Activated CD8-positive, alpha-beta memory T cell treated with anti-CD3 and anti-CD28 coated beads for 48 hours (primary cell): ENCODE measurements around the gene GOLGA2.
"Not testable (repeated sequence)": the region's sequence is repeated elsewhere in the genome, so short reads cannot be mapped to it uniquely, and the experiment has no call there.

ENCODE experiments used
- DNase-seq, 3 experiments: peaks; one replicate each; pipeline ENCODE4 v3.0.0-alpha.2; 2020; ENCODE audit warnings: low read depth in 2 of 3, low spot score in 2 of 3

Gene GOLGA2

DNA sequence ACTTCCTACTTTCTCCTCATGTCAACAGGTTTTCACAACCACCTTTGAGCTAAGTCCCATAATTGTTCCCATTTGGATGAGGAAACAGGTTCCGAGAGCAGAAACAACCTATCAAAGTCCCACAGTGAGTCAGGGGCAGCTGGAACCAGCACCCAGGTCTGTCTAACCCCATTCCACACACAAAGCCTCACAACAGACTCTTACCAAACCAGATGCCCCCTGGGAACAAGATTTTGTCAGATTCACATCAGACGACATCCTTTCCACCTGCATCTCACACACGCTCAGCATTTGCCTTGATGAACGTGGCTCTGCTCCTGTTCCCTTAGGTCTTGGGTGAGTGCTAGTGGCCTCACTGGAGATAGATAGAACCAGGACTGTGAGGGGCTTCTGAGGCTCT is 17.3 kb upstream of the GOLGA2 start:
- no peak for DNase-seq

DNA sequence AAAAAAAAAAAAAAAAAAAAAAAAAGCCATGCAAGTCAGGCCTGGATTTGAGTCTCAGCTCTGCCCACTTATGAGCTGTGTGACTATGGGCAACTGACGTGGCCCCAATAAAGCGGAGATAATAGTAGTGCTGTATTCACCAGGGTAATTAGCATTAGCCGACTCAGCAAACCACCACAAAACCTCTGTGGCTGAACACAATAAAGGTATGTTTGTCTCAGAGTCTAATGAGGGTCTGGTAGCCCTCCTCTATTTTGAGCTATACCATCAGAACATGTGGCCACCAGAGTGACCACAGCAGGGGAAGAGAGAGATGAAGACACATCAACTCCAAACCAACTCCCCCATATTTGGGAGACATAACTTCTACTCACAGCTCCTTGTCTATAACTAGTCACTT is 16.2 kb upstream of the GOLGA2 start:
- DNase-seq = no peak

DNA sequence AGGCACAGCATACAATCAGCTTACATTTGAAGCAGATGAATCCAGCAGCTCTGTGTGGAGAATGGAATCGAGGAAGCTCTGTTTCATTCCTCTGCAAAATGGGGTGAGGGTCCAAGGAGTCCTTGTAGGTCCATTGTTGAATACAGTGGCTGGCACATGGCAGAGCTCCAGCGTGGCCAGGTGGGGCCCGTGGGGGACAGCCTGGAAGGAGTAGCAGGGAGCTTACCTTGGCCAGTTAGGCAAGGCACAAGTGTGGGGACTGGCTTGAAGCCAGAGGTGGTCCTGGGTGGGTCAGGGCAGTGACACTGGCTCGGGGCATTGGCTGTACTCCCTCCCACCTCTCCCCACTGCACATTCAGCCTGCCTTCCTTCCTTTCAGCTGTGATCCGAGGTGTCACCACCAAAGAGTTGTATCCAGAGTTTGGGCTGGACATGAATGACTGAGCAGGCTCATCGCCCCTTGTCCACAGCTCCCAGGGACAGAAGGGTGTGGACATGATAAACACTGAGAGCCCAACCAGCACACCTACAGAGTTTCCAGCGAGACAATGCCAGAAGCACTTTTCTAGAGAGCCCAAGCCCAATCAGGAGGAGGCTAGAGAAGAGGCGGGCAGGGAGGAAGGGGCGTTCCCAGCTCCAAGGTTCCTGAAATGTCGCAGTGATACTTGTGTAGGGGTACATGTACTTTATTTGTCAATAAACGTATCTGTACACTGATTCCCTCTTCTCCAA is 12.6 kb upstream of the GOLGA2 start:
- no peak for DNase-seq

DNA sequence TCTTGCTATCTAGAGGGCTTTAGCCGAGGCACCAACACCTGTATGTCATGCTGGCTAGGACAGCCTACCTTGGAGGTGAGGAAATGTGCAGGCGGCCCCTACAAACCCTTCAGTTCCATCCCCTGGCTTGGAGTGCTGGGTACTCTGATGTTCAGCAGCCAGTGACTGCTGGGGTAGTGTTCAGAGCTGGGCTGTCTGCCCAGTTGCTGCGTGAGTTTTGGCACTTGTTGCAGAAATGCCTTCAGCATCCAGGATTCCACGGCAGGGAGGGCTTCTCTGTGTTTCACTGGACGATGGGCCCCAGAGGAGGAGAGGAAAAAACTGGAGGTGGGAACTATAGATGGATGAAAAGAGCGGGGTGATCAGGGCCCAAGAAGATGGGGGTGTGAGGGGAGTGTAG is 10.6 kb upstream of the GOLGA2 start:
- DNase-seq = no peak

DNA sequence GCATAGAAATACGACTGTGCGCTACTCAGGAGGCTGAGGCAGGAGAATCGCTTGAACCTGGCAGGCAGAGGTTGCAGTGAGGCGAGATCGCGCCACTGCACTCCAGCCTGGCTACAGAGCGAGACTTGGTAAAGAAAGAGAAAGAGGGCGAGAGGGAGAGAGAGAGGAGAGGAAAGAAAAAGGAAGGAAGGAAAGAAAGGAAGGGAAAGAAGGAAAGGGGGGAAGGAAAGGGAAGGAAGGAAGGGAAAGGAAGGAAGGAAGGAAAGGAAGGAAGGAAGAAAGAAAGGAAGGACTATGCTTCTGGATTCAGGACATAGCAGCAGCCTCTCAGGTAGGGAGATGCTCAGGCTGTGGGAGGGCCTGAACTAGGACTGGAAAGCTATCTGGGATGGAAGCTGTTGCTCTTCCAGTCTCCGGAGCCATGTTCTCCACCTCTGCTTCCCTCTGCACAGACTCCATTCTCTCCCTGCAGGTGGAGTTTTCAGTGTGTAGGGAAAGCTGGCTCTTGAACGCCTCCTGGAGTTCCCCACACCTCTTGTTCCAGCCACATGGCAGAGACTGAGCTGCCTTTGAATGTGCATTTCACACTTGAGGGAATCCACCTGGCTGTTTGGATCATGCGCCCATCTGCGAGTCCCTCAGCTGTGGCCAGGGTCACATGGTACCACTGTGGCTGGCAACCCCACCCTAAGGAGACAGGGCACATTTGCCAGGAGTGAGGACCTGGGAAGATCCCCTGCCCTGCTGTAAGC is 9.4 kb upstream of the GOLGA2 start:
- DNase-seq = no peak

DNA sequence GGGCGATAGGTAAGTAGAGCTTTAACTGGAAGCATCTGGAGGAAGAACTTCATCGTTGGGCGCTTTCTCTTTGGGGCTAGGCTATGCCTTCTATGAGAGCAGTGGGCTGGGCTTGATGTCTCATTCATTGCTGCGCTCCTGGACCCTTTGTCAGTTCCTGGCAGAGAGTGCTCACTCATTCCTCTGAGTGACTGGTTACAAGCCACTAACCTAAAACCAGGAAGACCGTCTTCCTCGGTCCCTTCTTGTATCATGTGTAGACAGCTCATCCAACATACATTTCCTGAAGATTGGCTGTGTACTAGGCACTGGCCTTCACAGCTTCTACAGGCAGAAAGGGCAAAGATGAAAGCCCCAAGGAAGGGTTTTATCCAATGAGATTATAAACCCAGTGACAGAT is 6.7 kb upstream of the GOLGA2 start:
- DNase-seq = no peak

DNA sequence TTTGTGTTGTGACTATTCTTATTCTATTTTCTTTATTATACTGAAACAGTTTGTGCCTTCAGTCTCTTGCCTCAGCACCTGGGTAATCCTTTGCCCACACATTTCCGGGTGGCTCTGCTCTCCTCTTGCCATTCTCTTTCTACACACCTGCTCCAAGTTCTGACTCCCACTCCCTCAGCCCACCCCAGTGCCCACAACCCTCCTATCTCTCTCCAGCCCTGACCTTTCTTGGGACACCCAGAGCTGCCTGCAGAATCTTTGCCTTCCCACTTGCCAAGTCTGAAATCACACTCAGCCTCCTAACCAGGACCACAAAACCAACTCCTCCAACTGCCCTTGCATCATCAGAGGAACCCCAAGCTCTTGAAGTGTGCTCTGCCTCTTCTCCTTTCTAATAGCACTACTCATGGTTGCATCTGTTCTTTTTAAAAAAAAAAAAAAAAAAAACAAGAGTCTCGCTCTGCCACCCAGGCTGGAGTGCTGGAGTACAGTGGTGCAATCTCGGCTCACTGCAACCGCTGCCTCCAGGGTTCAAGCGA is 4.3 kb upstream of the GOLGA2 start:
- no peak for DNase-seq

DNA sequence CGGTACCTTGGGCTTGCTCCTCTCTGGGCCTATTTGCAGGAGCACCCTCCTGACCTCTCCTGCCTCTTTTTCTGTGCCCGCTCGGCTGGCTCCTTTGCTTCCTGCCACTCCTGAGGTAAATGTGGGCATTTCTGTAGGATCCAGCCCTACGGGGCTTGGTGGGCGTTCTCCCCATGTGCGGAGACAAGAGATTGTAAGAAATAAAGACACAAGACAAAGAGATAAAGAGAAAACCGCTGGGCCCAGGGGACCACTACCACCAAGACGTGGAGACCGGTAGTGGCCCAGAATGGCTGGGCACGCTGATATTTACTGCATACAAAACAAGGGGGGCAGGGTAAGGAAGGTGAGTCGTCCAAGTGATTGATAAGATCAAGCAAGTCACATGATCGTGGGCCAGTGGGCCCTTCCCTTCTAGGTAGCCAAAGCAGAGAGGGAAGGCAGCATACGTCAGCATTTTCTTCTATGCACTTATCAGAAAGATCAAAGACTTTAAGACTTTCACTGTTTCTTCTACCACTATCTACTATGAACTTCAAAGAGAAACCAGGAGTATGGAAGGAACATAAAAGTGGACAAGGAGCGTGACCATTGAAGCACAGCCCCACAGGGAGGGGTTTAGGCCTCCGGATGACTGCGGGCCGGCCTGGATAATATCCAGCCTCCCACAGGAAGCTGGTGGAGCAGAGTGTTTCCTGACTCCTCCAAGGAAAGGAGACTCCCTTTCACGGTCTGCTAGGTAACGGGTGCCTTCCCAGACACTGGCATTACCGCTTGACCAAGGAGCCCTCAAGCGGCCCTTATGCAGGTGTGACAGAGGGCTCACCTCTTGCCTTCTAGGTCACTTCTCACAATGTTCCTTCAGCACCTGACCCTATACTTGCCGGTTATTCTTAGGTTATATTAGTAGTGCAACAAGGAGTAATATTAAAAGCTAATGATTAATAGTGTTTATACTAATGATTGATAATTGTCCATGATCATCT is 3.6 kb upstream of the GOLGA2 start:
- DNase-seq = not testable (repeated sequence)

DNA sequence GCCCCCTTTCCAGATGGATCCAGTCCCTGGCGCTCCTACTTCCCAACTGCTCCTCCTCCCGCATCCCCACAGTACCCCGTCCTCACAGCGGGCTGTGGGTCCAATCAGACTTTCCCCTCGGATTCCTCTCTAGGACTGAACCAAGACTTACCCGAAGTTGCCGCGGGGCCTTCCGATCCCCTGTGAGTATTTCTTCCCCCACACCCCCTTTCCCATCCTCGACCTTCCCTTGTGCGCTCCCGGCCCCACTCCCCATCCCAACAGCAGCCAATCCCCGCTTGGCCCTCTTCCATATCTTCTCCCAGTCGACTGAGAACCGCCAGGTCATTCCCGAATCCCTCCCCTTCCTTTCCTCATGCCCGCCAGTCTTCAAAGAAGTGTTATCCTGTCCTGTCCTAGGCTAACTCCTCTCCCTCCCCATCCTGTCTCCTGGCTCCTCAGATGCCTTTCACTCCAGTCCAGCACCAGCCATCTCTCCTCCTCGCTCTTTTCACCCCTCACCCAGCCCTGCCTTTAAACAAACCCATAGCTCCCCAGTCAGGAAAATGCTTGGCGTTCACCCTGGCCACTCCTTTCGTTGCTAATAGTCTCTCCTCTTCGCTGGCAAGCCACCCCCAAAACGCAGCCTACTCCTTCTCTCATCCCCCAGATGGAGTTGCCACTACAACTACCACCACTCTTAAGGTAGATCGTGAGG is 915 bp upstream of the GOLGA2 start:
- DNase-seq = no peak

DNA sequence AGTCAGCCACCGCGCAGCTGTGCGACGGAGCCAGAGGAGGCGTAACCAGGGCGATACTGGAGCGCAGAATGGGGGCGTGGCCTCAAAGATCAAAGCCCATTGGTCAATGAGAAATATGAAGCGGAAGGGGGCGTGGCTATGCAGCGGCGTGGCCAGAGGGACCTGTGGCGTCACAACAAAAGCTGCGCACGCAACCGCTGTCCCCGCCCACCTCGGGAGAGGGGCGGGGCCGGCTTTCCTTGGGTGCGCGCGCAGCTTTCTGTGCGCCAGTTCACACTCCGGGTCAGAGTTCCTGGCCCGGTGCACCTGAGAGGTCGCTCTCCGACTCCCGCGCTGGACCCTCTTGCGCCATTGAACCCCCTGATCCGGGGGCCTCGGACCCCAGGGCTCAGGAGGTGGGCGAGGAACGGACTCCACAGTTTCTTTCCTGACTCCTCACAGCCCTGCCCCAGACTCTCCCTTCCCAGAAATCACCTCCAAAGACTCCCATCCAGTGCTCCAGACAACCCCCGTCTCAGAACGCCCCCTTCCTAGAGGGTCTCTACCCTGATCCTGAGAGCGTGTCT is 284 bp upstream of the GOLGA2 start, which contains the start of gene SWI5:
Gene SWI5 (plus strand): TSS at position 269 of the 566 bp plus-strand sequence.
- peak; percentile 99 to 100 (median 100) for DNase-seq

DNA sequence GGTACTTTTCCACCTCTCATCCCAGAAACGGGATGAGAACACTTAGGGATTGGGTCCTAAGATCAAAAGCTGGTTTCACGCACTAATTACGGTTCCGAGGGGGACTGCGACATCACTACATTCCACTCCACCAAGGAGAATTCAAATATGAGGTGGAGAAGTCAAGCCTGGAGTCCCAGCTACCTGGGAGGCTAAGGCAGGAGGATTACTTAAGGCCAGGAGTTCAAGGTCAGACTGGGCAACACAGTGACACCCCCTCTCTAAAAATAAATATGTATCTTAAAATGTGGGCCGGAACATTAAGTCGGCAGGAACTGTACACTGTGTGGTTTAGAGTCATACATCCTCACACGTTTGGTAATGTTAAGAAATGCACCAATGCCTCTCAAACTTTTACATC is 1.6 kb downstream of the GOLGA2 start:
- no peak for DNase-seq

DNA sequence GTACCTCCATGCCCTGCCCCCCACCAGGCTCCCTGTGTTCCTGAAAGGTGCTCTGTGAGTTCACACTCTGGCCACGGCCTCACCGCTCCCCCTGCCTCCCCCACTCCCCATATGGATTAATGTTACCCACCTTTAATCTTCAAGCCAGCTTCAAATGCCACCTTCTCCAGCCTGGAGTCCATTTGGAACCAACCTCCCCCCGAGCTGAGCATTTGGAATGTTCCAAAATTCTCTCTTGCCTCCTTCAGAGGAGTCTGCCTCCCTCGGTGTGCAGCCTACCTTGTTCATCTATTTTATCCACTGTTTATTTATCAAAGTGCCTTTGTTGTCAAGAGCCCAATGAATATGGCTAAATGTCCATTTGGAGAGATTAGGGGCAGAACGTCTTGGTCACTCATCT is 4.3 kb downstream of the GOLGA2 start:
- DNase-seq = no peak

DNA sequence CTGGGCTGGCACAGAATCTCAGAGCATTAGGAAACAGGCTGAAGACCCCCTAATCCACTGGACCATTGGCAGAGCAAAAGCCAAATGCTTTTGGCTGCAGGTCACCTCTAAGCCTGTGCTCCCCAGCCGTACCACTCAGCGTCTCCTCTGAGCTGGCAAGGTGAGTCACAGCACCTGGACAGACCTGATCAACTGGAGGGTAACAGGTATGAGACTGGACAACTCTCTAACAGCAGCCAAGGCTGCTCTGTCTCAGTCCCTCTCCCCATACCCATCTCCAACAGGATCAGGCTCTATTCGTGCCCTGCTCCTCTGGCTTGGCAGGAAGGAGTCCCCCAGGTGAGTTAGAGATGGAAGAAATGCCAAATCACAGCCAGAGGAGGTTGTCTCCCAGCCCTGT is 4.7 kb downstream of the GOLGA2 start:
- DNase-seq = no peak

DNA sequence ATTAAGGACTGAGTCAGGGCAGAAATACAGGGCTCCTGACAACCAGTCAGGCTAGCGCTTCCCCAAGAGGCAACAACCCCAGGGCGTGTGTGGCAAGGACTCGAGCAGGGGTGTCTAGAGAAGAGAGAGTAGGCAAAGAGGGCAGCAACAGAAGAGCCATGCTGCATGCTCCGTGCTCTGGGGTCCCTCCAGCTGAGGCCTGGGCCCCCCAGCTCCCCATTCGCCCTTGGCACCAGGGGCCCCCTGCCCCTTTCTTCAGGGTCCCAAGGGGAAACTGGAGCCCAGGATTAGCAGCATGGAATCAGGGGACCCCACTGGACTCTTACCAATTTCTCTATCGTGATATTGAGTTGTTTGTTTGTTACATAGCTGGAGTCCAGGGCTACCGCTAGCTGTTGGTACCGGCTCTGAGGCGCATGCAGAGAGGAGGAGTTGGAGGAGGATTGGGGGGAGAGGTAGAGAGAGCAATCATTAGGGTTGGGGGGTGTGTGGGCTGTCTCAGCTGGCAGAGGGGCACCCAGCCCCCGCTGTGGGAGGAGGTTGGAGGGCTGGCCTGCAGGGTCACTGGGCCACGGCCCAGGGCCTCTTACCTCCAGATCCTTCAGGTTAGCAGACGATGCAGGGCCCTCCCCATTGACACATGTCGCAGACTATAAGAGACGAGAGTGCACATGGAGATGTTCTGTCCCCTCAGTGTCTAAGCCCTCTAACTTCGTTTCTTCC is 8.8 kb downstream of the GOLGA2 start:
- no peak for DNase-seq

DNA sequence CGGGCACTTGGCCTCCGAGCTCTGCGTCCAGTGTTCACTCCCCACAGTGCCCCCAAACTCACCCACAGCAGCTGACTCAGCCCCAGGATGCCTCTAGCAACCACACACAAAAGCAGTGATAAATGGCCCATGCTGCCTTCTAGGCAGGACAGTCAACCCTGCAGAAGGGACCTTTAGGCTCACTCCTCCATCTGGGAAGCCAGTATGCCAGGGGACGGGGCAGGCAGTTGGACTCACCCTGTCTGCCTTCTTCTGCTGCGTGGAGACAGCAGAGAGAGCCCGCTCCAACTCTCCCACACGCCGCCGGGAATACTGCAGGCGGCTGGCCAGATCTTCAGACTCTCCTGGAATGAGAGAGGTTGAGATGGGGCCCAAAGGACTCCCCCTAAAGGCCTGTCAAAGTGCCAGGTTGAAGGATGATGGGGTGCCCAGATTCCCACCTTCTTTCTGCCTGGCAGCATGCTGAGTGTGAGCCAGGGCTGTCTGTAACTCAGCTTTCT is 10.4 kb downstream of the GOLGA2 start:
- no peak for DNase-seq

DNA sequence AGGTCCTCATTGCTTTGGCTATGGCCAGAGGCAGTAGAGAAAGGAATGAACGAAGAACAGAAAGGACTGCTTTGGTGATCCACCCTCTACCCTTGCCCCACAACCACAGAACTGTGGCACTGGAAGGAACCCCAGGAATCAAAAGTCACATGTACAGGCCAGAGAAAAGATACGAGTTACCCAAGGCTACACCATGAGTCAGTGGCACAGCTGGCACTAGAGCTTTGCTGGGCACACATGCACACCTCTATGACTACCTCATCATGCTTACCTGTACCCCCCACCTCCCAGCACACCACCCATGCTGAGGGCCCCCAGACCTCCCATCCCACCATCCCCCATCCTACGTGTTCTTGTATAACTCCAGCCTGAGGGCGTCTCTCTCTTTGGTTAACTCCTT is 13.1 kb downstream of the GOLGA2 start:
- no peak for DNase-seq

DNA sequence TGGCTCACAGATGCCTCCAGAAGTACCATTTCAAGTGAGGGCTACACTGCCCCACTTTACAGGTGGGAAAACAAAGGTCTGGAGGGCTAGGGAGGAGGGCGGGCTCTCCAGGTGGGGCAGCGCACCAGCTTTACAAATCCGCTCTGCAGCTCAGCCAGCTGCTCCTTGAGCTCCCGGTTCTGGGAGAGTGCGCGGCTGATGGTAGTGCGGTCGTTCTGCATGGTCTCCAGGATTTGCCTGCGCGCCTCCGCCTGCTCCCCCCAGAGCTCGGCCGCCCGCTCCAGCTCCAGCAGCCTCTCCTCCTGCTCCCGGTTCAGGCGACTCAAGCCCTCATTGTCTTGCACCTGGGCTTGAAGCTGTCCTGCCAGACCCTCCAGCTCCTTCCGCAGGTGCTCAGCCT is 15.5 kb downstream of the GOLGA2 start:
- no peak for DNase-seq

DNA sequence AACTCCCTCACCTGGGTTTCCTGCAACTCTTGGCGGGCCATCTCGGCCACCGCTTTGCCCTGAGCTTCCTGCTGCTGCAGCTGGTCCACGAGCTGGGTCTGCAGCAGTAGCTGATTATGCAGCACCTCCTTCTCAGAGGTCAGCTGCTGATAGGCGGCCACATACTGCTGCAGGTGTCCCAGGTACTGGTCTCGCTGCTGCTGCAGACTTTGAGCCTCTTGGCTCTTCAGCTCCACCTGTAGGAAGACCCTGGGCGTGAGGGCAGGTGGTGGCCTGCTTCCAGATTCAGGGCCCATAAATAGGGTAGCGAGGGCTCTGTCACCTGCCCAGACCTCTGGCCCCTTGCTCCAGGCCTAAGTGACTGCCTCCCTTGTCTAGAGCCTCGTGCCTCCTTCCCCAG is 16.7 kb downstream of the GOLGA2 start:
- DNase-seq = no peak

DNA sequence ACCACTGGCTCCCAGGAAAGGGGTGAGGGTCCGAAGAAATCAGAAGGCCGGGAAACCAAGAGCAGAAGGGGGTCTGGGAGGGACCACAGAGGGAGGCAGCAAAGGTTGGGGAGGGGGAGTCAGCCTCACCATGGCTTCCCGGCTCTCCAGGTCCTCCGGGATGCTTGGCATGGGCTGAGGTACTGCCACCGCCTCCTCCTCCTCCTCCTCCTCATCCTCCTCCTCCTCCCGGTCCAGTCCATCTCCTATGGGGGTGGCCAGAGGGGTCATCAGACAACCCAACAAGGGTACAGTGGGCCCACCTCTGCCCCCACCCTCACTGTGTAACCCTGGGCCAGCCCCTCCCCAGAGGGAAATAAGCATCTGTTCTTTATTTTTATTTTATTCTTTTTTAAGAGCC is 17.5 kb downstream of the GOLGA2 start:
- no peak for DNase-seq

DNA sequence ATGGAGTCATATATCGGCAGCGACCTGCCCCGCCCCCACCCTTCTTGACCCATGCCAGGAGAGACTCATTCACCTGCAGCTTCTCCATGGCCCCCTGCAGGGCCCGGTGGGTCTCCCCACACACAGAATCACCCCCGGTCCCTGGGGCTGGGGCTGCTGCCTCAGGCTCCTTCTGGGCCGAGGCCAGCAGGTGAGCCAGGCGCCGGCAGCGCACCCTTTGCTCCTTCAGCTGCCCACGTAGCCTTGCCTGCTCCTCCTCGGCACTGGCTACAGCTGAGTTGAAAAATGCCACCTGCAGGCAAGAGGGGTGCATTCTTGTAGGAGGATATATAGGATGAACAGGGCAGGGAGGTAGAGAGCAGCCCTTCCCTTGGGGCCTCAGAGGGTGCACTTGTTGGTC is 17.9 kb downstream of the GOLGA2 start:
- DNase-seq = no peak
